Kidney (tissue), 14 donors: Measurements from ENCODE around the gene KNTC1. TPM values are rescaled to one million over a fixed set of nuclear protein-coding genes. Genes with fewer than 3 reads are reported as not detected.
"Not testable (repeated sequence)": the region's sequence is repeated elsewhere in the genome, so short reads cannot be mapped to it uniquely, and the experiment has no call there.

Source experiments
- DNase-seq, 5 donors: peaks; one replicate each; pipeline ENCODE4 v3.0.0-alpha.2; 2013 to 2020
- FAIRE-seq: peaks from 2 replicates; lab custom pipeline; 2012; peaks lifted over from hg19 to GRCh38; lab: Jason Lieb, UNC
- H3K27ac ChIP-seq, 2 donors: one replicate each; pipeline ENCODE4 v1.7.0; 2013; ENCODE audit warnings: low read depth in 2 of 2, low read length in 2 of 2, inconsistent platforms in 1 of 2
- H3K27me3 ChIP-seq: one replicate; pipeline ENCODE4 v1.7.1; 2013; ENCODE audit warnings: low read length, inconsistent platforms; ENCODE audit not compliant: control insufficient read depth, insufficient read depth
- H3K36me3 ChIP-seq, 3 donors: one replicate each; pipeline versions ENCODE4 v1.7.0 to v1.7.1; 2013; ENCODE audit warnings: low read length in 3 of 3, control low read depth in 1 of 3, inconsistent platforms in 1 of 3; ENCODE audit not compliant: insufficient read depth in 3 of 3, control insufficient read depth in 2 of 3
- H3K4me1 ChIP-seq, 3 donors: one replicate each; pipeline versions ENCODE4 v1.7.0 to v1.7.1; 2013; ENCODE audit warnings: low read length in 3 of 3, inconsistent platforms in 1 of 3, low read depth in 1 of 3; ENCODE audit not compliant: control insufficient read depth in 2 of 3, insufficient read depth in 2 of 3
- H3K4me3 ChIP-seq, 3 donors: one replicate each; pipeline versions ENCODE4 v1.7.0 to v1.8.1; 2013; ENCODE audit warnings: low read length in 3 of 3, control low read depth in 1 of 3, inconsistent platforms in 1 of 3
- H3K9ac ChIP-seq, 3 donors: one replicate each; pipeline versions ENCODE4 v1.7.0 to v1.7.1; 2013; ENCODE audit warnings: low read length in 3 of 3, control low read depth in 1 of 3, inconsistent platforms in 1 of 3
- H3K9me3 ChIP-seq, 3 donors: one replicate each; pipeline versions ENCODE4 v1.7.0 to v1.7.1; 2013; ENCODE audit warnings: low read length in 3 of 3, control low read depth in 1 of 3, inconsistent platforms in 1 of 3; ENCODE audit not compliant: control insufficient read depth in 2 of 3, insufficient read depth in 1 of 3
- CTCF ChIP-seq: IDR thresholded peaks from 3 replicates; pipeline ENCODE4 v1.5.1; 2012; ENCODE audit warnings: mild to moderate bottlenecking, moderate library complexity, borderline replicate concordance; ENCODE audit not compliant: insufficient read depth; ENCODE audit errors: extremely low read depth
- intact Hi-C: fragments of 100-400 bp; cut with DNase I; formaldehyde crosslinking; loops from one replicate; pipeline ENCODE4 v1.11.1; 2022
- polyA plus RNA-seq: library from polyadenylated mRNA; stranded (reverse); fragments of 350-450 nt; fragmentation: Illumina TruSeq; extraction: RNeasy Lipid Tissue Mini Kit (QIAGEN cat#74804); gene quantifications from one replicate; pipeline ENCODE4 v1.2.3, GENCODE V29; 2014; ENCODE audit warnings: low read depth, low replicate concordance; ENCODE audit not compliant: insufficient read depth
- total RNA-seq: library from RNA; stranded (reverse); fragmentation: NEBNext Ultra II Directional; extraction: Animal tissue kit (Norgen Biotek cat#: 25700); gene quantifications from one replicate; pipeline ENCODE4 v1.2.1, GENCODE V29; 2021
- donor health status: control.
- donor health status: control.
- donor health status: control.
- donor health status: control.
- donor health status: control.
- donor health status: DM: yes; HTN: yes; CAD: no.
- donor health status: Normal renal cell carcinoma (clear cell type).

KNTC1 gene
- total and polyA plus RNA-seq, 2 donors from 2014 or later = 4.3 to 12.6 TPM

DNA sequence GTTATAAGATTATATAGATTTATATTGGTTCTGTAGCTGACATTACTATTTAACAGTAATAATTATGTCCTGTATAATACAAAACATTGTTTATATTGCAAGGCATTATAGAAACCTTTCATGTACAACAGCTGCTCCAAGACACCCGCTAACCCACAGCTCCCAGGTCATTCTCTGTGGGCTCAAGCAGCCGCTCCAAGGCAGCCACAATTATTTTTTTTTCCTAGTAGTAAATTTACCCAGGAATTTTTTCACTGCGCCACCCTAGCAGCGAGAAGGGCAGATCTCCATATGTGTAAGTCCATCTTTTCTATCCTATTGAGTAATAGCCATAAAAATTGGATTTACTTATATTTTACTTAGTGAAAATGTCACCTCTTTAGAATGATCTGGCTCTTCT lies 36.3 kb downstream of the KNTC1 start:
- DNase-seq (no peak), FAIRE-seq (no peak)
- intact Hi-C loops = no loop called here
- no peak overlapping the region for H3K27ac ChIP-seq
- no peaks in the 10 kb centered on the region for H3K4me1 ChIP-seq
- H3K4me3 ChIP-seq = no peak overlapping the region
- no peak for TF ChIP-seq CTCF
- no peak overlapping the region for H3K9ac ChIP-seq
- no peaks in the 10 kb centered on the region for H3K36me3 ChIP-seq
- no peaks in the 10 kb centered on the region for H3K9me3 ChIP-seq
- no peaks in the 10 kb centered on the region for H3K27me3 ChIP-seq

DNA sequence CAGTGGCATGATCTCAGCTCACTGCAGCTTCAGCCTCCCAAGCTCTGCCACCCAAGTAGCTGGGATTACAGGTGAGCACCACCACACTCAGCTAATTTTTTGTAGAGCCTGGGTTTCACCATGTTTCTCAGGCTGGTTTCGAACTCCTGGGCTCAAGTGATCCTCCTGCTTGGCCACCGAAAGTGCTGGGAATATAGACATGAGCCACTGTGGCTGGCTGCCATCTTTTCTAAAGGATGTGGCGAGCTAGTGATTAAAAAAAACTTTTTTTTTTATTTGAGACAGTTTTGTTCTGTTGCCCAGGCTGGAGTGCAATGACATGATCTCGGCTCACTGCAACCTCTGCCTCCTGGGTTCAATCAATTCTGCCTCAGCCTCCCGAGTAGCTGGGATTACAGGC lies 39.8 kb downstream of the KNTC1 start:
- intact Hi-C loops, H3K36me3 ChIP-seq, H3K27me3 ChIP-seq, H3K27ac ChIP-seq, H3K9me3 ChIP-seq, H3K4me3 ChIP-seq, H3K4me1 ChIP-seq, FAIRE-seq, H3K9ac ChIP-seq, DNase-seq: not testable (repeated sequence)

DNA sequence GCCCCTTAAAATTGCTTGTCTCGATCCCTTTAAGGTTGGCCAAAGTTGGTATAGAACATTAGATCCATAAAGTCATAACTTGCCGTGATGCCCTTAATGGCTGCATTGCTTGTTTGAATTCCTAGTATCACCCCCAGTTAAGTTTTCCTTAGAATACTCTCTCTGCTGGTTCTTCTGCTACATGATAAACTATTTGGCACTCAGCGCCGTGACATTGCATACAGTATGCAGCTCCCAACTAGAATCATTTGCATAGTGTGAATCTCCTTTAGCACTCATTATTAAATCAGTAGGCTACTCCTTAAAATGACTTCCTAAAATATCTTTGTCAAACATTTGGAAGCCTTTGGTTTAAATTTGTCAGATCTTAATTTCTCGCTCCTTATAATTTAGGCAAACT lies 42.2 kb downstream of the KNTC1 start:
- no peak overlapping the region for H3K4me3 ChIP-seq
- H3K4me1 ChIP-seq = no peaks in the 10 kb centered on the region
- H3K9me3 ChIP-seq = no peaks in the 10 kb centered on the region
- no peaks in the 10 kb centered on the region for H3K36me3 ChIP-seq
- TF ChIP-seq CTCF = no peak
- no peak overlapping the region for H3K27ac ChIP-seq
- FAIRE-seq (no peak), DNase-seq (no peak)
- no peaks in the 10 kb centered on the region for H3K27me3 ChIP-seq
- H3K9ac ChIP-seq = no peak overlapping the region
- intact Hi-C loops = no loop called here

DNA sequence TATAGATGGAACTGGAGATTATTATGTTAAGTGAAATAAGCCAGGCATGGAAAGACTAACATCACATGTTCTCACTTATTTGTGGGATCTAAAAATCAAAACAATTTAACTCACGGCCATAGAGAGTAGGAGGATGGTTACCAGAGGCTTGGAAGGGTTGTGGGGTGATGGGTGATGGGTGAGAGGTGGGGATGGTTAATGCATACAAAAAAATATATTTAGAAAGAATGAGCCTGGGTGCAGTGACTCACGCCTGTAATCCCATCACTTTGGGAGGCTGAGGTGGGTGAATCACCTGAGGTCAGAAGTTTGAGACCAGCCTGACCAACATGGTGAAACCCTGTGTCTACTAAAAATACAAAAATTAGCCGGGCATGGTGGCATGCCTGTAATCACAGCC lies 43.0 kb downstream of the KNTC1 start:
- intact Hi-C loops, FAIRE-seq, H3K36me3 ChIP-seq, H3K9ac ChIP-seq, H3K9me3 ChIP-seq, H3K4me1 ChIP-seq, DNase-seq, H3K4me3 ChIP-seq, H3K27me3 ChIP-seq, H3K27ac ChIP-seq: not testable (repeated sequence)

- H3K9ac ChIP-seq = no peak overlapping the region
- H3K9me3 ChIP-seq = no peaks in the 10 kb centered on the region
- no peak for TF ChIP-seq CTCF
- no peaks in the 10 kb centered on the region for H3K4me1 ChIP-seq
- peaks cover 0 to 2% (median under 1%) of the 10 kb centered on the region in 3 donors for H3K36me3 ChIP-seq
- DNase-seq = no peak
- FAIRE-seq = no peak
- intact Hi-C loops = no loop called here
- no peak overlapping the region for H3K4me3 ChIP-seq
- H3K27ac ChIP-seq = no peak overlapping the region
- no peaks in the 10 kb centered on the region for H3K27me3 ChIP-seq
These were observed 44.8 kb downstream of the KNTC1 start for GRCh38 chr12:122571821-122572220.

DNA sequence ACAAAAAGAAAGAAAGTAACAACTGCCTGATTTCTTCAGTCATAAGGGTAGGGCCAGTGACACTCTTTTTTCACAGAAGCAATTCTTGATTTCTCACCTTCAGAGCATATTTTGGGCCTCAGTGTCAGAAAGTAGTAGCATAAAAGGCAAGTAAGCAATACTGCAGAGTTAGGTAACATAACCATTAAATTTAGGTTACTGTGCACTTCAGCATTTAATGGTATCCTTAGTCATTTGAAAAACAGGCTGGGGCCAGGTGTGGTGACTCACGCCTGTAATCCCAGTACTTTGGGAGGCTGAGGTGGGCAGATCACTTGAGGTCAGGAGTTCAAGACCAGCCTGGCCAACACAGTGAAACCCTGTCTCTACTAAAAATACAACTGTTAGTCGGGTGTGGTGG lies 56.2 kb downstream of the KNTC1 start:
- H3K27ac ChIP-seq, H3K27me3 ChIP-seq, H3K9me3 ChIP-seq, intact Hi-C loops, H3K9ac ChIP-seq, FAIRE-seq, H3K36me3 ChIP-seq, H3K4me1 ChIP-seq, DNase-seq, H3K4me3 ChIP-seq: not testable (repeated sequence)
